SH-SY5Y (cell line): ENCODE results near the gene PLSCR1.

Experiments
- GATA2 ChIP-seq: IDR thresholded peaks from 2 replicates; pipeline ENCODE4 v1.6.1; 2011; ENCODE audit warnings: mild to moderate bottlenecking, low read depth, low read length
- GATA3 ChIP-seq: IDR thresholded peaks from 2 replicates; pipeline ENCODE4 v1.6.1; 2011; ENCODE audit warnings: low read depth, mild to moderate bottlenecking, low read length, moderate library complexity

DNA sequence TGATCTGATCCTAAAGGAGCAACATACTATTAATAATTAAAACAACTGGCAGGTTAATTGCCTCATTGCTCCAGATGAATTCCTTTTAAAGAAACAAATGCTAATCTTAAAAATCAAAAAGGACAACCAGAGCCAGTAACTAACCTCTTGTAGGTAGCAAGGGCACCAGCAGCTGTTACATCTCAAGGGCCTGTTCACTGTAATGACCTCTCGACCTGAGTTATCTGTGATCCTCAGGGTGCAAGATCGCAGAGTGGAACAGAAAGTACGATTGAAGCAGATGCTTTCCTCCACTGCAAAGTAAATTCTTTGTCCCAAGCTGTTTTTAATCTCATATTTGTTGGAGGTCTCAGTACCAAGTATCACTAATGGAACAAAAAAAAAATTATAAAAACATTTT lies 49.4 kb upstream of the PLSCR1 start:
- no peak for TF ChIP-seq GATA2
- no peak for TF ChIP-seq GATA3
